Pancreas (tissue), 10 donors: ENCODE results near the gene CCDC32. TPM values are rescaled to one million over a fixed set of nuclear protein-coding genes. Genes with fewer than 3 reads are reported as not detected.

ENCODE experiments used
- ATAC-seq, 4 donors: fragments of 200-7000 bp; cut with Tn5 transposase; one replicate each; pipeline versions ENCODE4 v1.8.0 to v1.9.1; 2020; ENCODE audit warnings: mild to moderate bottlenecking in 4 of 4, moderate library complexity in 4 of 4
- DNase-seq, 6 donors: peaks; one replicate each; pipeline ENCODE4 v3.0.0-alpha.2; 2020
- FAIRE-seq: peaks from 2 replicates; lab custom pipeline; 2012; peaks lifted over from hg19 to GRCh38; lab: Jason Lieb, UNC
- H3K27ac ChIP-seq, 4 donors: fragments of 200-600 bp; sonication (generic); 1 replicate in 3 of 4; 2 replicates in 1 of 4; pipeline versions ENCODE4 v1.5.0 to v1.8.0; 2020
- H3K27me3 ChIP-seq, 4 donors: fragments of 200-600 bp; one replicate each; pipeline ENCODE4 v1.8.0; 2021
- H3K36me3 ChIP-seq, 3 donors: fragments of 200-600 bp; sonication (generic) in 1 of 3; one replicate each; pipeline versions ENCODE4 v1.5.0 to v1.8.0; 2020 to 2021
- H3K4me1 ChIP-seq, 3 donors: fragments of 200-600 bp; one replicate each; pipeline ENCODE4 v1.8.0; 2021
- H3K4me3 ChIP-seq, 4 donors: fragments of 200-600 bp; sonication (generic) in 2 of 4; one replicate each; pipeline versions ENCODE4 v1.5.0 to v1.8.0; 2020 to 2021
- H3K9me3 ChIP-seq, 4 donors: fragments of 200-600 bp; one replicate each; pipeline ENCODE4 v1.8.0; 2021
- WGBS, 2 donors: extraction: QIAGEN DNeasy Blood & Tissue Kit; methylation state at CpG; one replicate each; pipeline ENCODE4 v1.1.7; 2013; 5-methylcytosine and 5-hydroxymethylcytosine counted together
- intact Hi-C, 3 donors: fragments of 100-400 bp; cut with DNase I; formaldehyde crosslinking; loops; one replicate each; pipeline versions ENCODE4 v1.11.1 to v1.14.2; 2022
- polyA plus RNA-seq, 2 donors: library from polyadenylated mRNA; stranded (reverse); fragments of 200-250 nt; gene quantifications; one replicate each; pipeline ENCODE4 v1.2.3, GENCODE V29; 2013
- total RNA-seq, 6 donors: library from RNA; stranded (reverse); fragmentation: NEBNext Ultra II Directional in 4 of 6; extraction: Animal tissue kit (Norgen Biotek cat#: 25700) in 4 of 6; gene quantifications; one replicate each; pipeline versions ENCODE4 v1.2.1 to v1.2.4, GENCODE V29; 2021 to 2023
- TF ChIP-seq, protein P1 (sequence below), 4 donors: fragments of 200-600 bp; sonication (generic) in 3 of 4; IDR thresholded peaks; one replicate each; pipeline versions ENCODE4 v1.5.0 to v1.8.0; 2021; ENCODE audit warnings: antibody characterized with exemption in 4 of 4
- donor health status: healthy with polysubstance abuse.
- donor health status: DM: no; HTN: no; CAD: no; lungs with moderate emphysema.
- donor health status: DM: no; HTN: no; CAD: no.
- donor health status: control.
- donor health status: control.
- donor health status: Bipolar disorder and iron deficiency.
- donor health status: DM: yes; HTN: yes; CAD: no.
- donor health status: DM: no; HTN: no; CAD: no.
- donor health status: DM: no; HTN: no; CAD: no.
- donor health status: DM: yes; HTN: yes; CAD: no.

CCDC32 gene
- total and polyA plus RNA-seq, 8 donors: 13.5 to 22.6 (median 16.1) TPM

DNA sequence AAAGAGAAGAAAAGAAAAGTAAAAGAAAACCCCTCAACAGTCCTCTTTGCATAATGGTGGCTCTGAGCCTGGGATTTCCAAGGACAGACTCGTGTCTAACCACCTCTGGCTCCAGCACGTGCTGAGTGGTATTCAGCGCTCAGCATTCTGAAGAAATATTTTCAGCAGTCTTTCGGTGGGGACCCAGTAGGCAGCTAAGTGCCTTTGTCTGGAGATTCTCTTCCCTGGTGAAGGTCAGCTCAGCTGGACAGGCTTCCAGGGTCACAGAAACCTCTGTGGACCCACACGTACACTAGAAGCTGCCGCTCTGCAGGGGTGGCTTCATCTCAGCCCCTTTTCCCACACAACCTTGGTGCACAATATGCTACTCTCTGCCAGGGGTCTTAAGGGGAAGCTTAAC lies 36.0 kb downstream of the CCDC32 start:
- intact Hi-C loops: no loop called here
- Histone ChIP-seq H3K36me3 (no peaks in the 10 kb centered on the region), H3K9me3 (no peaks in the 10 kb centered on the region), H3K4me3 (no peak overlapping the region), H3K4me1 (no peaks in the 10 kb centered on the region), H3K27me3 (no peaks in the 10 kb centered on the region), H3K27ac (no peak overlapping the region)
- FAIRE-seq (no peak), DNase-seq (no peak), ATAC-seq (no peak)
- TF ChIP-seq, protein P1, sequence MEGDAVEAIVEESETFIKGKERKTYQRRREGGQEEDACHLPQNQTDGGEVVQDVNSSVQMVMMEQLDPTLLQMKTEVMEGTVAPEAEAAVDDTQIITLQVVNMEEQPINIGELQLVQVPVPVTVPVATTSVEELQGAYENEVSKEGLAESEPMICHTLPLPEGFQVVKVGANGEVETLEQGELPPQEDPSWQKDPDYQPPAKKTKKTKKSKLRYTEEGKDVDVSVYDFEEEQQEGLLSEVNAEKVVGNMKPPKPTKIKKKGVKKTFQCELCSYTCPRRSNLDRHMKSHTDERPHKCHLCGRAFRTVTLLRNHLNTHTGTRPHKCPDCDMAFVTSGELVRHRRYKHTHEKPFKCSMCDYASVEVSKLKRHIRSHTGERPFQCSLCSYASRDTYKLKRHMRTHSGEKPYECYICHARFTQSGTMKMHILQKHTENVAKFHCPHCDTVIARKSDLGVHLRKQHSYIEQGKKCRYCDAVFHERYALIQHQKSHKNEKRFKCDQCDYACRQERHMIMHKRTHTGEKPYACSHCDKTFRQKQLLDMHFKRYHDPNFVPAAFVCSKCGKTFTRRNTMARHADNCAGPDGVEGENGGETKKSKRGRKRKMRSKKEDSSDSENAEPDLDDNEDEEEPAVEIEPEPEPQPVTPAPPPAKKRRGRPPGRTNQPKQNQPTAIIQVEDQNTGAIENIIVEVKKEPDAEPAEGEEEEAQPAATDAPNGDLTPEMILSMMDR (IDR thresholded peaks at IDR 0.05): no peak
- 92 to 97% methylated on average over 6 of the region's 6 CpGs for WGBS, 2 donors

DNA sequence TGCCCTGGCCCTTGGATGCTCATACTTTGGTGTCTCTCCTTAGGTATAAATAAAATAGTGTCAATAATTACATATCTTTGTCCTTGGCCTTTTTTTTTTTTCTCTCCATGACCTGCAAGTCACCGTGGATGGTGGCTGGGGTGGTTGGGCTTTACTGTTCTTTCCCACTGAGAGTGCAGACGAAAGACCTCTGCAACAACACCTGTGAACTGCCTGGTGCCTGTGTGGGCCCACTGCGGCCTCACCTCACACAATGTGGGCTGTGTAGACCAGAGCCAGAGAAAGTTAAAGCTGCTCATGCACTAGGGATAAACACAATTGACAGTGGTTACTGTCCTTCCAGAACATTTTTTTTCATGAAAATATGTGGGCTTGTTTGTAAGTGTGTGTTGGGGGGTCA lies 39.0 kb downstream of the CCDC32 start:
- H3K36me3 ChIP-seq: no peaks in the 10 kb centered on the region
- FAIRE-seq (no peak), DNase-seq (peak in 1 of 6 donors; percentile 21), ATAC-seq (peak in 3 of 4 donors; percentile 44 to 56 (median 52))
- no peaks in the 10 kb centered on the region for H3K9me3 ChIP-seq
- H3K4me3 ChIP-seq: no peak overlapping the region
- no peaks in the 10 kb centered on the region for H3K4me1 ChIP-seq
- TF ChIP-seq, protein P1 (IDR thresholded peaks at IDR 0.05): no peak
- intact Hi-C loops: no loop called here
- 40 to 46% methylated on average over 3 of the region's 3 CpGs for WGBS, 2 donors
- no peak overlapping the region for H3K27ac ChIP-seq
- H3K27me3 ChIP-seq: no peaks in the 10 kb centered on the region

DNA sequence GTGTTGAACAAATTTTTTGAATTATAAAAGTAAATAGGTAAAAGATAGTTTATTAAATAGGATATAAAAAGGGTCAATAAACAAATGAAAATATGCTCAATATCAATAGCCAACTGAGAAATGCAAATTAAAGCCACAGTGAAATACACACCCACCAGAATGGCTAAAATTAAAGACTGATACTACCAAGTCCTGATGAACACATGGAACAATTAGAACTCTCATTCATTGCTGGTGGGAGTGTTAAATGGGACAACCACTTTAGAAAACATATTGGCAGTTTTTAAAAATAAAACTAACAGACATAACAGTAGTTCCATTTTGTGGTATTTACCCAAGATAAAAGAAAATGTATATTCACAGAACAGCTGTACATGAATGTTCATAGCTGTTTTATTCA lies 41.2 kb downstream of the CCDC32 start:
- Histone ChIP-seq H3K27ac (no peak overlapping the region), H3K4me1 (no peaks in the 10 kb centered on the region), H3K36me3 (no peaks in the 10 kb centered on the region), H3K9me3 (no peaks in the 10 kb centered on the region), H3K27me3 (no peaks in the 10 kb centered on the region), H3K4me3 (no peak overlapping the region)
- ATAC-seq: no peak
- TF ChIP-seq, protein P1 (IDR thresholded peaks at IDR 0.05): no peak
- DNase-seq: no peak
- intact Hi-C loops: no loop called here
- no peak for FAIRE-seq

DNA sequence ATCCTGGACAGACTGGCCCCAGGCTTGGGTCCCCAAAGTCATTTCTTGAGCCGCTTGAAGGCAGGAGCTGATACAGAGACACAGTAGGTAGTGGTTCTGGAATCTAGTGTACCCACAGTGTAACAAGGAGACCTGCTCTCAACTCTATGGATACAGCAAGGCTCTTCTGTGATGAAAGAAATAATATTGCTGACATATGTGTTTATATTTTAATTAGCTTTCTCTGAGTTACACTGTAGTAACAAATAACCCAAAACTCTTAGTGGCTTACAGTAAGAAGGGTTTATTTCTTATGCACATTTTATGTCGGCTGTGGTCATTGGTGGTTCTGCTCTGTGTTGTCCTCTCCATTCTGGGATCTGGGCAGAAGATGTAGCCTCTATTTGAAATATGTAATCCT lies 48.5 kb downstream of the CCDC32 start:
- Histone ChIP-seq H3K9me3 (no peaks in the 10 kb centered on the region), H3K4me3 (no peak overlapping the region), H3K36me3 (no peaks in the 10 kb centered on the region), H3K4me1 (no peaks in the 10 kb centered on the region), H3K27me3 (no peaks in the 10 kb centered on the region), H3K27ac (no peak overlapping the region)
- no peak for ATAC-seq
- FAIRE-seq: no peak
- WGBS, 2 donors: 82 to 89% methylated on average over 2 of the region's 2 CpGs
- no peak for DNase-seq
- intact Hi-C loops: no loop called here
- TF ChIP-seq, protein P1 (IDR thresholded peaks at IDR 0.05): no peak

DNA sequence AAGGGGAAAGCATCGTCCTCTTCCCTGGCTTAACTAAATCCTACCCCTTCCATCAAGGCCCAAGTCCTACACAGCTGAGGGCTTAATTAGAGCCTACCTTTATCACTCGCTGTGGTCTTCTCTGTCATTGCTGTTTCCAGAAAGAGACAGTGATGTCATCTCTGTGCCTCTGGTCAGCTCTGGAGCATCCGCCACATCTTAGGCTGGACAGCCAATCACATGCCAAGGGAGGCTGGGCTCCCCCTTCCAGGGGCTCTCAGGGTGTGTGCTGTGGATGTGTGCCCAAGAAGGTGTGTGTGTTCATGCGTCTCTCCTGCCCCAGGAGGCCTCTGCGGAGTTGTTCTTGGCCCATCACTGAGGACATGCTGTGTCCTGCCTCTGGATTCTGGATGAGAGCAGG lies 51.2 kb downstream of the CCDC32 start:
- Histone ChIP-seq H3K4me3 (no peak overlapping the region), H3K36me3 (no peaks in the 10 kb centered on the region), H3K27ac (no peak overlapping the region), H3K27me3 (no peaks in the 10 kb centered on the region), H3K4me1 (no peaks in the 10 kb centered on the region), H3K9me3 (no peaks in the 10 kb centered on the region)
- FAIRE-seq (no peak), DNase-seq (no peak), ATAC-seq (no peak)
- TF ChIP-seq, protein P1 (IDR thresholded peaks at IDR 0.05): no peak
- WGBS, 2 donors: 93 to 95% methylated on average over 5 of the region's 5 CpGs
- intact Hi-C loops: no loop called here
